Measurements from ENCODE around the gene GLYATL1B. TPM values are rescaled to one million over a fixed set of nuclear protein-coding genes. Genes with fewer than 3 reads are reported as not detected.

The GLYATL1B gene
- total RNA-seq, 1 donor from 2014 or later = not detected

DNA sequence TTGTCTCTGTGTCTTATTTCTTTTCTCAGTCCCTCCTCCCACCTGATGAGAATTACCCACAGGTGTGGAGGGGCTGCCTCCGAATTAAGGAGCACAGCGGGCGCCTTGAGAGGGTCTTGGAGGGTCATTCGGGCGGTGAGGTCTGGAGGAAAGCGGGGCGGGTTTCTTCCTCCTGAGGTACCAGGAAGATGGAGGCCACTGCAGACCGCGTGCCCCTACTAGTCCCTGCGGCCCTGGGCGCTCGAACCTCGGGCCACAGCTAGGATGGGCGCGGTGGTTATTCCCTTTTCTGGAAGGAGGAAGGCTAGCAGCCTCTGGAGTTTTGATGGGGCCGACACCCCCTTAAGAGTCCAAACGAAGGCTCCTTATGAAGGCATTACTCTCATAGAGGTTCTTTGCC, 51.1 kb downstream of the GLYATL1B start:
- H3K9me3 Mint-ChIP-seq = peaks cover 7% of the 10 kb centered on the region
- H3K27ac Mint-ChIP-seq = peak overlapping the region; percentile 6
- intact Hi-C loops (cut with micrococcal nuclease) = loop anchor here (2.0 kb wide), 1 partner anchor 286 kb away; no protein-coding TSS in a partner anchor
- H3K4me1 Mint-ChIP-seq = peaks cover 38% of the 10 kb centered on the region
- H3K27me3 Mint-ChIP-seq = no peaks in the 10 kb centered on the region
- POLR2A ChIA-PET = interaction anchor here (1.0 kb wide), 1 partner anchor 76 kb away, joined by 3 read pairs; no protein-coding TSS in a partner anchor
- no peak overlapping the region for H3K4me3 Mint-ChIP-seq
- H3K36me3 Mint-ChIP-seq (ENCODE audit: low read depth) = peaks cover 58% of the 10 kb centered on the region
- DNase-seq (no peak), ATAC-seq (ENCODE audit: low read depth) (no peak)
- CTCF ChIA-PET = interaction anchor here (1.0 to 1.3 kb wide), 2 partner anchors 79 to 179 kb away, joined by 3 to 4 read pairs; no protein-coding TSS in a partner anchor
- TF ChIP-seq, protein P1, sequence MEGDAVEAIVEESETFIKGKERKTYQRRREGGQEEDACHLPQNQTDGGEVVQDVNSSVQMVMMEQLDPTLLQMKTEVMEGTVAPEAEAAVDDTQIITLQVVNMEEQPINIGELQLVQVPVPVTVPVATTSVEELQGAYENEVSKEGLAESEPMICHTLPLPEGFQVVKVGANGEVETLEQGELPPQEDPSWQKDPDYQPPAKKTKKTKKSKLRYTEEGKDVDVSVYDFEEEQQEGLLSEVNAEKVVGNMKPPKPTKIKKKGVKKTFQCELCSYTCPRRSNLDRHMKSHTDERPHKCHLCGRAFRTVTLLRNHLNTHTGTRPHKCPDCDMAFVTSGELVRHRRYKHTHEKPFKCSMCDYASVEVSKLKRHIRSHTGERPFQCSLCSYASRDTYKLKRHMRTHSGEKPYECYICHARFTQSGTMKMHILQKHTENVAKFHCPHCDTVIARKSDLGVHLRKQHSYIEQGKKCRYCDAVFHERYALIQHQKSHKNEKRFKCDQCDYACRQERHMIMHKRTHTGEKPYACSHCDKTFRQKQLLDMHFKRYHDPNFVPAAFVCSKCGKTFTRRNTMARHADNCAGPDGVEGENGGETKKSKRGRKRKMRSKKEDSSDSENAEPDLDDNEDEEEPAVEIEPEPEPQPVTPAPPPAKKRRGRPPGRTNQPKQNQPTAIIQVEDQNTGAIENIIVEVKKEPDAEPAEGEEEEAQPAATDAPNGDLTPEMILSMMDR (IDR thresholded peaks at IDR 0.05) = no peak

DNA sequence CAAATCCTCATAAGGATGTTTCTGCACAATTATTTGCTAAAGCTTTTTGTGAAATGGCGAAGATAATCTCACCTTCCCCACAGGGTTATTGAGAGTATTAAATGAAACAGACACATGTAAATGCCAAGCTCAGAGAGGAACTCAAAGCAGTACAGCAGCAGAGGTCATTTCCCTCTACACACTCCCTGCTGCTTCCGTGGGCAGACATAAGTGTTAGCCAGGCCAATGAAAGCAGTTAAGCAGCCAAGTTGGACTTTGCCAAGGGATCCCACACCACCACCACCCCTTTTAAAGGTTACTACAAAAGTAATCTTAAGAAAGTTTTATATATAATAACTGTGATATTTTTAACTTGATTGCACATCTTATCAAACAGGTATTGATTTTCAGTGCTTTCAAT, 52.5 kb downstream of the GLYATL1B start:
- CTCF ChIA-PET = interaction anchor here (1.3 to 5.4 kb wide), 2 partner anchors 19 to 180 kb away, joined by 4 to 97 read pairs; no protein-coding TSS in a partner anchor
- ATAC-seq (ENCODE audit: low read depth) (no peak), DNase-seq (no peak)
- POLR2A ChIA-PET = interaction anchor here (0.6 kb wide), 1 partner anchor 87 kb away, joined by 3 read pairs; no protein-coding TSS in a partner anchor
- Mint-ChIP-seq H3K36me3 (ENCODE audit: low read depth) (peaks cover 53% of the 10 kb centered on the region), H3K4me1 (peaks cover 50% of the 10 kb centered on the region), H3K4me3 (no peak overlapping the region), H3K27ac (no peak overlapping the region), H3K9me3 (no peaks in the 10 kb centered on the region), H3K27me3 (no peaks in the 10 kb centered on the region)
- TF ChIP-seq, protein P1 (IDR thresholded peaks at IDR 0.05) = no peak
- intact Hi-C loops (cut with micrococcal nuclease) = no loop called here

DNA sequence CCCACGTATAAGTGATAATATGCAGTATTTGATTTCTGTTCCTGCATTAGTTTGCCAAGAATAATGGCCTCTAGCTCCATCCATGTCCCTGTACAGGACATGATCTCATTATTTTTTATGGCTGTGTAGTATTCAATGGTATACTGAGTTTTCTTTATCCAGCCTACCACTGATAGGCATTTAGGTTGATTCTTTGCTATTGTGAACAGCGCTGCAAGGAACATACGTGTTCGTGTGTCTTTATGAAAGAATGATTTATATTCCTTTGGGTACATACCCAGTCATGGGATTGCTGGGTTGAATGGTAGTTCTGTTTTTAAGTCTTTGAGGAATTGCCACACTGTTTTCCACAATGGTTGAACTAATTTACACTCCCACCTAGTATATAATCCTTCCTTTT, 55.1 kb downstream of the GLYATL1B start:
- peak overlapping the region; percentile 99 for H3K27ac Mint-ChIP-seq
- DNase-seq = no peak
- CTCF ChIA-PET = interaction anchor here (1.1 to 5.4 kb wide), 6 partner anchors 10 to 289 kb away, joined by 3 to 97 read pairs (median 4); no protein-coding TSS in a partner anchor
- peaks cover 36% of the 10 kb centered on the region for H3K36me3 Mint-ChIP-seq (ENCODE audit: low read depth)
- H3K4me1 Mint-ChIP-seq = peaks cover 55% of the 10 kb centered on the region
- ATAC-seq (ENCODE audit: low read depth) = no peak
- H3K27me3 Mint-ChIP-seq = no peaks in the 10 kb centered on the region
- no peaks in the 10 kb centered on the region for H3K9me3 Mint-ChIP-seq
- POLR2A ChIA-PET = interaction anchor here (1.8 to 4.8 kb wide), 3 partner anchors 11 to 83 kb away, joined by 7 to 53 read pairs (median 14); no protein-coding TSS in a partner anchor
- H3K4me3 Mint-ChIP-seq = peak overlapping the region; percentile 99
- intact Hi-C loops (cut with micrococcal nuclease) = loop anchor here (5.0 kb wide), 1 partner anchor 526 kb away; the partner anchor contains the start of gene PATL1
- TF ChIP-seq, protein P1 (IDR thresholded peaks at IDR 0.05) = no peak

DNA sequence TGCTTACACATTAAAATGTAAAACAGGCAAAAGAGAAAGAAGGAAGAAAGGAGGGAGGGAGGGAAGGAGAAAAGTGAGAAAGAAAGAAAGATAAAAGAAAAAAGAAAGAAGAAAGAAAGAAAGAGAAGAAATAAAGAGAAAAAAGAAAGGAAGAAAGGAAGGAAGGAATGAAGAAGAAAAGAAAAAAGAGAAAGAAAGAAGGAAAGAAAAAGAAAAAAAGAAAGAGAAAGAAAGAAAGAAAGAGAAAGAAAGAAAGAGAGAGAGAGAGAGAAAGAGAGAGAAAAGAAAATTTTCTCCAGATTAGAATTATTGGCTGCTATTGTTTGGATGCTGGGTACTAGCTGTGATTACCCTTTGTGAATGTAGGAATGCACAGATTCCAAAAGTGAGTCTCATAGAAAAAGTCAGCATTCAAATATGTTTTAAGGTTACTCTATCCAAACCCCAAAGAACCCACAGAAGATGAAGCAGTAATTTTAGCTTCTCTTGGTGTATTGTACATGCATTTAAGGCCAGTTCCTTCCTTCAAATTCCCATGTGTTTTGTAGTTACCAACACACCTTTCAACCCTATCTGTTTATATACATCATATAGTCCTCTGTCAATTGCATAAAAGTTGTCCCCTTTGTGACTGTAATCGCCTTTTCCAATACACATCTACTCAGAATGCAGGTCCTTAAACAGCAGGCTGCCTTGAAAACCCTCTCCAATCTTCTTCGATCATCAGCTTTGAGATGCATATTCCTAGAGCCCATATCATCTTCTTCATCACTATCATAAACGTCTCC, 55.8 kb downstream of the GLYATL1B start:
- CTCF ChIA-PET = interaction anchor here (0.6 to 5.4 kb wide), 11 partner anchors 9 to 464 kb away, joined by 3 to 97 read pairs (median 4); partner anchors contain the start of gene DTX4
- DNase-seq (no peak), ATAC-seq (ENCODE audit: low read depth) (no peak)
- Mint-ChIP-seq H3K4me3 (peak overlapping the region; percentile 99), H3K27me3 (no peaks in the 10 kb centered on the region), H3K9me3 (no peaks in the 10 kb centered on the region), H3K4me1 (peaks cover 61% of the 10 kb centered on the region), H3K27ac (peak overlapping the region; percentile 99), H3K36me3 (ENCODE audit: low read depth) (peaks cover 35% of the 10 kb centered on the region)
- POLR2A ChIA-PET = interaction anchor here (0.6 to 4.8 kb wide), 11 partner anchors 10 to 566 kb away, joined by 3 to 53 read pairs (median 7); partner anchors contain the start of genes DTX4, FAM111B, LPXN and MPEG1
- TF ChIP-seq, protein P1 (IDR thresholded peaks at IDR 0.05) = no peak
- intact Hi-C loops (cut with micrococcal nuclease) = loop anchor here (1.0 to 5.0 kb wide), 6 partner anchors 16 to 1475 kb away; partner anchors contain the start of genes PATL1 and ZFP91

Data from activated B cell treated with CpG ODN at 0.5 μM for 24 hours (primary cell).